Adipocyte (in vitro differentiated cells): ENCODE data around the gene IRF2.

Source experiments
- DNase-seq: peaks from one replicate; pipeline ENCODE4 v3.0.0-alpha.2; 2015; ENCODE audit warnings: low read depth
- H3K27me3 ChIP-seq: replicated peaks from 2 replicates; pipeline ENCODE4 v1.7.0; 2013; ENCODE audit warnings: mild to moderate bottlenecking, low read length, moderate library complexity; ENCODE audit not compliant: control insufficient read depth, insufficient read depth
- H3K36me3 ChIP-seq: 2 replicates; pipeline ENCODE4 v1.7.0; 2013; ENCODE audit warnings: low read length, mild to moderate bottlenecking, moderate library complexity; ENCODE audit not compliant: control insufficient read depth, insufficient read depth, severe bottlenecking
- H3K4me1 ChIP-seq: 2 replicates; pipeline ENCODE4 v1.7.0; 2013; ENCODE audit warnings: mild to moderate bottlenecking, low read length, moderate library complexity; ENCODE audit not compliant: control insufficient read depth, insufficient read depth
- H3K4me3 ChIP-seq: 2 replicates; pipeline ENCODE4 v1.7.0; 2013; ENCODE audit warnings: mild to moderate bottlenecking, low read length, moderate library complexity
- H3K9ac ChIP-seq: 2 replicates; pipeline ENCODE4 v1.7.0; 2013; ENCODE audit warnings: mild to moderate bottlenecking, low read length, moderate library complexity
- H3K9me3 ChIP-seq: 2 replicates; pipeline ENCODE4 v1.7.0; 2013; ENCODE audit warnings: mild to moderate bottlenecking, low read length, moderate library complexity; ENCODE audit not compliant: control insufficient read depth

The IRF2 gene

DNA sequence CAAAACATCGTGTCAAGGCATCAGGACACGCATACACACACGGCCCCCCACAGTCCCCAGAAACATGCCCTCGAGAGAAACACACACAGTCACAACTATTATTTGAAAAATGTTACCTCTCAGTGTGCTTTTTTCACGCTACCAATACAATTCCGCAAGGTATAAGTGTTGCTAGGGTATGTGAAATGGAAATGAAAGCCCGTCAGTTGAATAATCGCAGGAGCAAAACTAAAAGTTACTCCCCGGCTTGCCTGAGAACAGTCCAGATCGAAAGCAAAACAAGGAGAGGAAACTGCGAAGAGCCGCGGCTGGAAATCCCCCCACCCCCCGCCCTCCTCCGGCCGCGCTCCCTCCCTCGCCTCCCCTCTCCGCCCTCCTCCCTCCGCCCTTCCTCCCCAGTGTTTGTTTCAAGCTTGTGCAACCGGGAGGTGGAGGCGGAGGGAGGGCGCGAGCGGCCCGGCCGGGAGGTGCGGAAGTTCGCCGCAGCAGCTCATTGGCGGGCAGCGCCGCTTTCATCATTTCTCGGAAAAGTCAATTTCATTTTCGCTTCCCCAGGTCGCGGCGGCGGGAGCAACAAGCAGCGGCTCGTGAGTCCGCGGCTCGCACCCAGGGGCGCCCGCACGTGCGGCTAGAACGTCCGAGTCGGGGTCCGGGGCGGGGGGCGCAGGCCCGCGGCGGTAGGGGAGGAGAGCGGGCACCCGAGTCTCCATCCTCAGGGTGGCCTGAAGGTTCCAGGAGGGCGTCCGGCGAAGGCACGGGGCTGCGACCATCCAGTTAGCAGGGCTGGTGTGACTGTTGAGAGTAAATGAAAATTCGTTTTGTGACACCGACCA lies at the start of gene IRF2:
IRF2 (minus strand) TSS at position 288 of the 833 bp plus-strand sequence. CDS start 45,486 bp downstream, outside the sequence.
- Histone ChIP-seq H3K4me3 (peak within 1 kb of the TSS; percentile 99), H3K9me3 (no peaks in the 10 kb centered on the region), H3K36me3 (no peaks in the 10 kb centered on the region), H3K27me3 (no peaks in the 10 kb centered on the region), H3K4me1 (peaks cover 48% of the 10 kb centered on the region), H3K9ac (peak within 1 kb of the TSS; percentile 96)
- DNase-seq: peak; percentile 99

DNA sequence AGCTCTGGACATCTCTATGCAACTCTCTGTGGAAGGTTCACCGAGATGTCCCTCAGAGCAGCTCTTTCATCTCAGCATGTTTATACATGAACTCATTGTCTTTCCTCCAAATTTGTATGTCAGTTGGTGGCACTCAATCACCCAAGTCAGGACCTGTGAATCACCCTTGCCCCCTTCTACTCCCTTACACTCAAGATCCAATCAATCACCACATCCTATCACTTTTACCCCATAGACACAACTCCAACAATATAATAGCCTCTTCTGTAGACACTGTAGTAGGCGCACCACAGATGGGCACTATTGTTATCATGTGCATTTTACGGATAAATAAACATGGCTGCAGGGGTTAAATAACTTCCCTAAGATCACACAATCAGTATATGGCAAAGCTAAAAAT lies 41.3 kb upstream of the IRF2 start:
- no peaks in the 10 kb centered on the region for H3K27me3 ChIP-seq
- DNase-seq: no peak
- H3K4me3 ChIP-seq: no peak overlapping the region
- no peaks in the 10 kb centered on the region for H3K9me3 ChIP-seq
- H3K4me1 ChIP-seq: peaks cover 21% of the 10 kb centered on the region
- no peaks in the 10 kb centered on the region for H3K36me3 ChIP-seq
- H3K9ac ChIP-seq: no peak overlapping the region

DNA sequence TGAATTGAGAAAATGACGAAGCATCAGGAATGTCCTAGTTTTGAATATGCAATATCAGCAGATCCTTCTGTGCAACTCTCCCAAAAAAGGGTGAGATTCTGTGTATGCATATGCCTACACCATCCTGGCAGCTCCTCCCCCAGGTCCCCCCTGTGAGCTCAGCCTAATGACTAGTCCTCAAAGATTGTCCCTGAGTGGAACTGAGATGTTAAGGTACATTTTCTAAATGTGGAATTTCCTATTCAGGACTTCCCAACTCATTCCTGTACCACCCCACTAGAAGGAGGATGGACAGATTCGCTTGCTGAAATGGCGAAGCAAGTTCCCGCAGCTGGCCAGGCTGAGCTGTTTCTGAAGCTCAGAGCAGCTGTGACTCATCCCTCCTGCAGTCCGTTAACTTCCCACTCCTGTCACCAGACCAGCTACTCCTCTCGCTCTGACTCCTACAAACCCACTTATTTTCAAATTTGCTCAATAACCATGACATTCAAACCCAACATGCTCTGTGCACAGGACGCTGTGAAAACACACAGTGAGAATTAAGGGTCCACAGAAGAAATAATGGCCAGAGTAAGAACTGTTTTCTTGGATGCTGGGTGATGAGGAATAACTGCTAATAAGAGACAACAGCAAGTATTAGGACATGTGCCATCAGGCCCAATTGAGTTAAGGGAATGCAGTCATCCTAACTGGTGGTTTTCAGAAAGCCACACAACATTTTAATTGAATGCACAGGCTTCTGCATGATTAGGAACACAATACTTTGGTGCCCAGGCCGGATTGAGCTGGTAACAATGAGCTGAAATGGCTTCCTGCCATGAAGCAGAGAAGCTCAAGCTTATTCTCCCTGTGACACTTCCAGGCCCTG lies 40.0 kb upstream of the IRF2 start:
- Histone ChIP-seq H3K9ac (peak overlapping the region; percentile 32), H3K9me3 (no peaks in the 10 kb centered on the region), H3K4me1 (peaks cover 21% of the 10 kb centered on the region), H3K4me3 (peak overlapping the region; percentile 69), H3K27me3 (no peaks in the 10 kb centered on the region), H3K36me3 (no peaks in the 10 kb centered on the region)
- DNase-seq: peak; percentile 85

DNA sequence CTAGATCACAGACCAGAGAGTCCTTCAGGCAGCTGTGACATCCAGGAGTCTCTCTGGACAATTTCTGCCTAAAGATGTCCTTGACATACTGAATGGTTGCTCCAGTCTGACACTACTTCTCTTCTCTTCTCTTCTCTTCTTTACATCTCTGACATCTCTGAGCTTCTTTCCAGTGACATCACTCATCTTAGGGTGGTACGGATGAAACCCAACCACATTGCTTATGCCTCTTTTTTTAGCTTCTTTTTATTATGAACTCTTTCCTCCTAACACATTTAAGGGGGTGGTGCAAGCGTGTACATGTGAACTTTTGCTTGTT lies 39.4 kb upstream of the IRF2 start:
- no peak for DNase-seq
- Histone ChIP-seq H3K9me3 (no peaks in the 10 kb centered on the region), H3K36me3 (no peaks in the 10 kb centered on the region), H3K4me1 (peaks cover 21% of the 10 kb centered on the region), H3K4me3 (peak overlapping the region; percentile 69), H3K27me3 (no peaks in the 10 kb centered on the region), H3K9ac (peak overlapping the region; percentile 6)

DNA sequence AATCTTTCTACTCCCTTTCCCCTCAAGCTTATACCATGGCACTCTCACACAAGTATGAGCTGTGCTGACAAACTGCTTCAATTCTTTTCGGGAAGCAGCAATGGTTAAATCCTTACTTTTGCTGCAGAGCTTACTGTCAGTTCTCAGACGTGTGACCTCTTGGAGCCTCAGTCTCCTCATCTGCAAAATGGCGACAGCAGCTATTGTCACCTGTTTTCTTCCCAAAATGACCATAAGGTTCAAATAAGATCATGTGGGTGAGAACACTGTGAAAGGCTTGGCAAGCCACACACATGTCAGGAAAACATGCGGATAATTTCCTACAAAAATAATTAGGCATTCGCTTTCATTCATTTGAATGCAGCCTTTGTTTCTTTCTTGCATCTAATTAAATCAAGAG lies 36.8 kb upstream of the IRF2 start:
- Histone ChIP-seq H3K9me3 (no peaks in the 10 kb centered on the region), H3K36me3 (no peaks in the 10 kb centered on the region), H3K4me3 (no peak overlapping the region), H3K27me3 (no peaks in the 10 kb centered on the region), H3K4me1 (peaks cover 21% of the 10 kb centered on the region), H3K9ac (no peak overlapping the region)
- no peak for DNase-seq

DNA sequence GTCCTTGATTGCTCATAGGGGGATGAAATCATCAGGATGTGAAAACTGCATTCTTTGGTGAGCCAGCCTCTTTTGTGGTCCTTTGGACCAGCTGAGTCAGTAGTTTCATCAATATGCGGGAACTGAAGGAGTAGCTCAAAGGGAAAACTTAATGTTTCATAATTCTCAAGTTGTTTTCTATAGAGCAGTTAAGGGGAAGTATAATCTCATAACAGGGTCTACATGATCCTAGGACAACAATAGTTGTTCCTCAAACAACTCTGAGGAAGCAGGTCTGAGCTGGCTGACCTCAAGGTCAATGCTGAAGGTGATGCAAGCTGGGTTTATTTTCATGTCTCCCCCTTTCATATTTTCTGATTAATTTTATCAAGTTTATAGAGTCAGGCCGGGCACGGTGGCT lies 36.1 kb upstream of the IRF2 start:
- Histone ChIP-seq H3K4me1 (peaks cover 21% of the 10 kb centered on the region), H3K9ac (no peak overlapping the region), H3K27me3 (no peaks in the 10 kb centered on the region), H3K36me3 (no peaks in the 10 kb centered on the region), H3K4me3 (no peak overlapping the region), H3K9me3 (no peaks in the 10 kb centered on the region)
- DNase-seq: no peak

DNA sequence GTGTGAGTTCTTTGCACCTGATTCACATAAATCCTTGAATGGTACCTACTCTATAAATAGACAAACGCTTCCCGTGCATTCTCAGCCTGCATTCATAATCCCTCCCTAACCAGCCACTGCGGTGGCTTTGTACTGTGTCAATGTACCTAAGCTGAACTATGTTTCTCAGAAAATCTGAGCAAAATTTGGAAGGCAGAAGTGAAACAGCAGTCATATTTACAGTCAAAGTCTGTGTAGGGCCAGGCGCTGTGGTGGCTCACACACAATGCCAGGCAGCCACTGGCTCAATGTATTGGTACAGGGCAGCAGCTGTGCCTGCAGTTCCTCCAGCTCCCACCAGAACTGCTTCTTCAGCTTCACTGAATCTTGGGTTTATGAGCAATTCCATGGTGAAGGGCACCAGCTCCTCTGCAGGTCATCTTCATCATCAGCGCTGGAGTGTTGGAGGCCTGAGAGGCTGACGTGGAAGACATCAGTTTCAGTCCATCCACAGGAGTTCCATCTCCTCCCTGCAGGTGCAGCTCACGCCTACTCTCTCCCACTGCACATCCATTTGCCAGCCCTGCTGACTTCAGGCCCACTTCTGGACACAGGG lies 32.3 kb upstream of the IRF2 start:
- H3K4me1 ChIP-seq: no peaks in the 10 kb centered on the region
- DNase-seq: no peak
- H3K27me3 ChIP-seq: no peaks in the 10 kb centered on the region
- H3K9me3 ChIP-seq: no peaks in the 10 kb centered on the region
- no peak overlapping the region for H3K9ac ChIP-seq
- H3K4me3 ChIP-seq: no peak overlapping the region
- H3K36me3 ChIP-seq: no peaks in the 10 kb centered on the region

DNA sequence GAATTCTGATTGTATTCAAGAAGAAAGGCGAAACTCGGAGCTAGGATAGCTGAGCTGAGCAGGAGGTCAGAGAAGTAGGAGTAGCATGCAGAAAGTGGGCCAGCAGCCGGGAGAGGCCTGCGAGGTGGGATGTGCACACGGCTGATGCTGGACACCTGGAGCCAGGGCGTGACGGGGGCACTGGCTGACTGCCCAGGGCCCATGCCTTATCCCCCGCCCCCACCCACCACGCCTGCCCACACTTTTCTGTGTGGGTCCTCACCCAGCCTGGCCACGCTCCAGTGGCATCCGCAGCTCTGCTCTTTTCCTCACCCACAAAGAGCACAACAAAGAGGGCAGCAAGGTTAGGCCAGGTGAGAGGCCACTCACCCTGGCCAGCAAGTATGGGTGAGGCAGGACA lies 30.0 kb upstream of the IRF2 start:
- no peaks in the 10 kb centered on the region for H3K4me1 ChIP-seq
- H3K36me3 ChIP-seq: no peaks in the 10 kb centered on the region
- H3K9ac ChIP-seq: no peak overlapping the region

DNA sequence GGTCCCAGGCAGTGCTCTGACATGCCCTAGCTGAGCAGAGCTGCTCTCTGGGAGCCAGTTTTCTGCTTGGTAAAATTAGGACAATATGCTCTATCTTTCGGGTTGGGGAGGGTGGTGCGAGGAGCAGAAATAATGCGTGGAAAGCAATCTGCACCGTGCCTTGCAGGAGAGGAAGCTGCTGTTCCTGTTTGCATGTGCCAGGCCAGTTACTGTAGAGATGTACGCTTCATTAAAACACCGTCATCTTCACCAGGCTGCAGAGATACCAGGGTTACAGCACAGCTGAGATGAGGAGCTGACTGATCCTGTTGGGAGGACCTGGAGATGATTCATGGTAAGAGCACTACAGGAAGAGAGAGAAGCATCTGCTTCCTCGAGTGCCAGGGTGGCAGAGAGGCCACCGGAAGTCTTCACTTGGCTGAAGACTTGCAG lies 29.5 kb upstream of the IRF2 start:
- H3K9me3 ChIP-seq: peaks cover 10% of the 10 kb centered on the region
- no peak for DNase-seq
- no peak overlapping the region for H3K9ac ChIP-seq
- H3K4me3 ChIP-seq: no peak overlapping the region
- no peaks in the 10 kb centered on the region for H3K4me1 ChIP-seq
- H3K36me3 ChIP-seq: no peaks in the 10 kb centered on the region
- no peaks in the 10 kb centered on the region for H3K27me3 ChIP-seq

More for the DNA sequence above, 30.0 kb upstream of the IRF2 start:
- Histone ChIP-seq H3K4me3 (no peak overlapping the region), H3K27me3 (no peaks in the 10 kb centered on the region), H3K9me3 (peaks cover 5% of the 10 kb centered on the region)
- DNase-seq: no peak

DNA sequence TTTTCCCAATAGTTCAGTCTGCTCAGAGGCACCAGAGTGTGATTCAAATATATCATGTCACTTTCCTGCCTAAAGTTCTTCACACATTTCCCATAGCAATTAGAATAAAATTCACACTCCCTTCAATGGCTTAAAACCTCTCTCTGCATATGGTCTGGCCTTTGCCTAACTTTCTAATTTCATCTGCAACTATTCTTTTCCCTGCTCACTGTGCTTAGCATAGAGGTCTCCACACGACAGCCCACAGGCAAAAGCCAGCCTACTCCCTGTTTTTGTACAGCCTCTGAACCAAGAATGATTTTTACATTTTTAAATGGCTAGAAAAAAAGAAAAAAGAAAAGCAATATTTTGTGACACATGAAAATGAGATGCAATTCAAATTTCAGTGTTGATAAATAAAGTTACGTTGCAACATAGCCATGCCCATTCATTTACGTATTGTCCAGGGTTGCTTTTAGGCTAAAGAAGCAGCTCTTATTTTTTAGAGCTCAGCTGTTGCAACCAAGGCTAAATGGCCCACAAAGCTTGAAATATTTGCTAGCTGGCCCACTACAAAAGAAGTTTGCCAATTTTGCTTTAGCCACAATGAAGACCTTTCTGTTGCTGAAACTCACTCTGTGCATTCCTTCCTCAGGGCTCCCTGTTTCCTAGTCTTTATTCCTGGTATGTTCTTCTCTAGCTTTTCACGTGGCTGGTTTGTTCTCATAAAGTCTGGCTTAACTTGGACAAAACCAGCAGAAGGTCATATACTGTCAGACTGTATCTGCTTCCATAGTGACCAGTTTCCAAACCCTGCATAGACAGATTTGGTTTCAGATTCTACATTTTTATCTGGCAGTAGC lies 26.6 kb upstream of the IRF2 start:
- Histone ChIP-seq H3K4me1 (no peaks in the 10 kb centered on the region), H3K27me3 (no peaks in the 10 kb centered on the region), H3K9ac (no peak overlapping the region), H3K4me3 (no peak overlapping the region), H3K9me3 (peaks cover 11% of the 10 kb centered on the region), H3K36me3 (no peaks in the 10 kb centered on the region)
- no peak for DNase-seq
